ENCODE results near the gene PPP2R2B. TPM values are rescaled to one million over a fixed set of nuclear protein-coding genes. Genes with fewer than 3 reads are reported as not detected.

The PPP2R2B gene
- total RNA-seq, 1 donor from 2014 or later, result not detected

- H3K36me3 Mint-ChIP-seq (ENCODE audit: low read depth), result no peaks in the 10 kb centered on the region
- H3K4me3 Mint-ChIP-seq, result no peak overlapping the region
- intact Hi-C loops (cut with micrococcal nuclease), result no loop called here
- H3K9me3 Mint-ChIP-seq, result peaks cover 6% of the 10 kb centered on the region
- DNase-seq (ENCODE audit: low spot score), result no peak
- peaks cover 3% of the 10 kb centered on the region for H3K27me3 Mint-ChIP-seq (ENCODE audit: insufficient read depth)
- H3K27ac Mint-ChIP-seq, result no peak overlapping the region
- H3K4me1 Mint-ChIP-seq (ENCODE audit: low read depth), result no peaks in the 10 kb centered on the region
These were observed 38.5 kb downstream of the PPP2R2B start for GRCh38 chr5:146840016-146840415.

DNA sequence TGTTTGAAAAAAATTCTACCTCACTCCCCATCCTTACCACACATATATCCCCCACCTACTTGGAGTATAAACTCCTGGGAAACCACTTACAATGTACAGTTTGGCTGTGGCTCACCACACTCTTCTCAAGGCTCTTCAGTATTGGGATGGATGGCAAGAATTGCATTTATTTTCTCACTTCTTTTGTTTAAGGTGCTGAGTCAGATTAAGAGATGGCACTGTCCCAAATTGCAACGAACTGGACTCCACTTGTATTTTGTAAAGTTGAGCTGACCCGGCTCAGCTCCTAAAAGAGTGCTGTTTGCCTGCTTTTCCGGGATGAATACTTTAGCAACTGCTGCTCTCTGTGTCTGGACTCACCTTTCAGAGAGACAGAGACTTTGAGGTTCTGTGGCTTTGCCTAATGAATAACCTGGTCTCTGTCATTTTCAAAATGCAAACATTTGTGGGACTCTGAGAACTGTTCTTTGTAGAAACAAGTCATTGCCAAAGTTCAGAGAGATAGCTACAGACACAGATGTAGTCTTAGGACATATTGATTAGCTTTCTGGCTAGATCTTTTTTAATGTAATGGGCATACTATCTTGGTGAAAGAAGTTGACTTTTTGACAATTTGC, 42.2 kb downstream of the PPP2R2B start:
- peaks cover 4% of the 10 kb centered on the region for H3K9me3 Mint-ChIP-seq
- intact Hi-C loops (cut with micrococcal nuclease), result no loop called here
- H3K36me3 Mint-ChIP-seq (ENCODE audit: low read depth), result no peaks in the 10 kb centered on the region
- H3K4me3 Mint-ChIP-seq, result no peak overlapping the region
- peaks cover 3% of the 10 kb centered on the region for H3K27me3 Mint-ChIP-seq (ENCODE audit: insufficient read depth)
- no peak overlapping the region for H3K27ac Mint-ChIP-seq
- H3K4me1 Mint-ChIP-seq (ENCODE audit: low read depth), result no peaks in the 10 kb centered on the region
- DNase-seq (ENCODE audit: low spot score), result no peak

DNA sequence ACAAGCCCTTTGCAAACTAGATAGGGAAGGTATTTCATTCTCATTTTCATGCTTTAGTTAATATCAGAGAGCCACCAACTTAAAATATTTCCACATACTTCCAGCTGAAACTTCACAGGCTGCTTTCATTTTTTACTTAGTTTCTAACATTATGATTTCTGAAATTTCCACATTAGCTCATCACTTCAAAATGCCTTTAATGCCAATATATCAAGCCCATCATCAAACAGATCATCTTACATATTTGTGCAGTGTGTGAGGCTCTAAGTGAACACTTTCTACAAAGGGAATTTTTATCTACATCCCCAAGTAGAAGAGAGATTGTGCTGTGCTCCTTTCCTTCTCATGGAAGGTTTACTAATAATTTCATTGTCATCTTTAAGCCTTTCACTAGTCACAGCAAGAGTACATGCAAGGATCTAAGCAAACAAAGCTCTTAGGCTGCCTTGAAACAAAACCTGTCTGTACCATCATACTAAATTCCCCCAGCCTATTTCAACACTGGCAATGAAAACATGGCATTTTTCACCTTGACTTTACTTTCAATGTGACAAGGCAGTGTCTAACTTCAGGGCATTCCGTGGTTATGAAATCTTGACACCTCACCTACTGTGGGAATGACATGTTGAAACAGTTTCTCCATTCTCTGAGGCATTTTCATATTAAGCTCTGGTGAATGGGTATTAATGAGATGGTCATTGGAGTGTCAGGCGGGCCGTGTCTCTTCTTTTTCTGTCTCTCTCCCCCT, 45.4 kb downstream of the PPP2R2B start:
- DNase-seq (ENCODE audit: low spot score), result no peak
- H3K27ac Mint-ChIP-seq, result no peak overlapping the region
- H3K4me3 Mint-ChIP-seq, result no peak overlapping the region
- intact Hi-C loops (cut with micrococcal nuclease), result no loop called here
- peaks cover 3% of the 10 kb centered on the region for H3K27me3 Mint-ChIP-seq (ENCODE audit: insufficient read depth)
- H3K9me3 Mint-ChIP-seq, result no peaks in the 10 kb centered on the region
- H3K36me3 Mint-ChIP-seq (ENCODE audit: low read depth), result no peaks in the 10 kb centered on the region
- no peaks in the 10 kb centered on the region for H3K4me1 Mint-ChIP-seq (ENCODE audit: low read depth)

GRCh38 chr5:146828385-146828784, 50.2 kb downstream of the PPP2R2B start:
- Mint-ChIP-seq H3K27ac (no peak overlapping the region), H3K36me3 (ENCODE audit: low read depth) (no peaks in the 10 kb centered on the region), H3K4me3 (no peak overlapping the region), H3K9me3 (no peaks in the 10 kb centered on the region), H3K4me1 (ENCODE audit: low read depth) (no peaks in the 10 kb centered on the region), H3K27me3 (ENCODE audit: insufficient read depth) (no peaks in the 10 kb centered on the region)
- intact Hi-C loops (cut with micrococcal nuclease), result no loop called here
- DNase-seq (ENCODE audit: low spot score), result no peak

DNA sequence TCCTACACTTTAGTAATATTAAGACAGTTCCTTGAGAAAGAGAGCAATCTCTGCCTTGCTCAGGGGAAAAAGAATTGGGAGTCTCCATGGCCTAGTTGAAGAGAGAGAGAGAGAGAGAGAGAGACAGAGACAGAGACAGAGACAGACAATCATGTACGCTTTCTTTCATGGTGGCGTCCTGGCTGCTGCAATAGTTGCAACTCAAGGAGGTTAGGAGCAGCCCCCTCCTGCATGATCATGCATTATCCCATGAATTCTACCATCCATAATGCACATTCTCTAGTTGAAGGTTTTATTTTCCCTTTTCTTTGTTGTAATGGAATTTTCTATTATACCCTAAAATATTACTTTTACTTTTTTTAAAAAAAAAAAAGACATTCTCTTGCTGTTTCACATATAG, 50.7 kb downstream of the PPP2R2B start:
- H3K4me1 Mint-ChIP-seq (ENCODE audit: low read depth), result no peaks in the 10 kb centered on the region
- H3K27me3 Mint-ChIP-seq (ENCODE audit: insufficient read depth), result no peaks in the 10 kb centered on the region
- intact Hi-C loops (cut with micrococcal nuclease), result no loop called here
- no peak for DNase-seq (ENCODE audit: low spot score)
- H3K36me3 Mint-ChIP-seq (ENCODE audit: low read depth), result no peaks in the 10 kb centered on the region
- no peaks in the 10 kb centered on the region for H3K9me3 Mint-ChIP-seq
- no peak overlapping the region for H3K27ac Mint-ChIP-seq
- no peak overlapping the region for H3K4me3 Mint-ChIP-seq

DNA sequence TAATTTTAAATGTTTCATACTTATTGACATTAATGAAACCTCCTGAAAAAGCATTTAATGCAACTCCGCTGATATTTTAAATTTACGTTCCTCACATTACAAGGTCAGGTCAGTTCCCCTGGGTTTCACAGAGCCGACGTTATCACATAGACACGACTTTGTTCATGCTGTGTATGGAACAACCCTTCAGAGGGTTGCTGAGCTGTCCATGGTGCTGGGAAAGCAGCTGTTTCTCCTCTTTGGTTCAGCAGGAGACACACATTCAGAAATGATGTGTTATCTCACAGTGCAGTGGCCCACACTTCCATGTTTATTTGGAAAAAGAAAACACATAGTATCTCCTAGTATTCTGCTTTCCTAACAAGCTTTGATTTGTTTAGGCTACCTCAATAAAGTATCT, 53.5 kb downstream of the PPP2R2B start:
- H3K27me3 Mint-ChIP-seq (ENCODE audit: insufficient read depth), result no peaks in the 10 kb centered on the region
- H3K27ac Mint-ChIP-seq, result no peak overlapping the region
- H3K9me3 Mint-ChIP-seq, result no peaks in the 10 kb centered on the region
- H3K4me1 Mint-ChIP-seq (ENCODE audit: low read depth), result no peaks in the 10 kb centered on the region
- no peaks in the 10 kb centered on the region for H3K36me3 Mint-ChIP-seq (ENCODE audit: low read depth)
- H3K4me3 Mint-ChIP-seq, result no peak overlapping the region
- intact Hi-C loops (cut with micrococcal nuclease), result no loop called here
- DNase-seq (ENCODE audit: low spot score), result no peak

DNA sequence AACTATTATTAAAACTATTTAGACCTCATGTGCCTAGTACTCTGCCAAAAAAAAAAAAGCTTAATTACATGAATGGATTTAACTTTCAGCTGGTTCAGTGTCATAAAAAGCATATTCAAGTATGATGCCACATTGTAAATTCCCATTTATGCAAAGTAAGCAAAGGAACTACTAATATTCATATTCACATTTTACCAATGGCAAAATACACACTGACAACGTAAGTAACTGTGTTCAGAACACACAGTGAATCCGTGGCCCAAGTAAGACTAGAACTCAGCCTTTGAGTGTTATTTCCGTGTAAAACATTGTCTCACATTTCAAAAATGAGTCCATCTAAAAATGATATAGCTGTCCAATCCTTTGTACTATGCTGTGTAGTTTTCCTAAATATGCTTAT, 56.8 kb downstream of the PPP2R2B start:
- DNase-seq (ENCODE audit: low spot score), result no peak
- Mint-ChIP-seq H3K4me3 (no peak overlapping the region), H3K27ac (no peak overlapping the region), H3K4me1 (ENCODE audit: low read depth) (no peaks in the 10 kb centered on the region), H3K9me3 (no peaks in the 10 kb centered on the region), H3K36me3 (ENCODE audit: low read depth) (no peaks in the 10 kb centered on the region), H3K27me3 (ENCODE audit: insufficient read depth) (no peaks in the 10 kb centered on the region)
- intact Hi-C loops (cut with micrococcal nuclease), result no loop called here

- no peak for DNase-seq (ENCODE audit: low spot score)
- intact Hi-C loops (cut with micrococcal nuclease), result no loop called here
- Mint-ChIP-seq H3K9me3 (no peaks in the 10 kb centered on the region), H3K27ac (no peak overlapping the region), H3K4me3 (no peak overlapping the region), H3K36me3 (ENCODE audit: low read depth) (no peaks in the 10 kb centered on the region), H3K4me1 (ENCODE audit: low read depth) (no peaks in the 10 kb centered on the region), H3K27me3 (ENCODE audit: insufficient read depth) (no peaks in the 10 kb centered on the region)
These were observed 57.6 kb downstream of the PPP2R2B start for GRCh38 chr5:146820987-146821386.

- DNase-seq (ENCODE audit: low spot score), result no peak
- Mint-ChIP-seq H3K9me3 (no peaks in the 10 kb centered on the region), H3K4me3 (no peak overlapping the region), H3K27ac (no peak overlapping the region), H3K4me1 (ENCODE audit: low read depth) (peaks cover under 1% of the 10 kb centered on the region), H3K27me3 (ENCODE audit: insufficient read depth) (no peaks in the 10 kb centered on the region), H3K36me3 (ENCODE audit: low read depth) (no peaks in the 10 kb centered on the region)
- intact Hi-C loops (cut with micrococcal nuclease), result no loop called here
These were observed 59.7 kb downstream of the PPP2R2B start for GRCh38 chr5:146818822-146819221.

- H3K27ac Mint-ChIP-seq, result no peak overlapping the region
- H3K27me3 Mint-ChIP-seq (ENCODE audit: insufficient read depth), result no peaks in the 10 kb centered on the region
- H3K4me3 Mint-ChIP-seq, result no peak overlapping the region
- H3K36me3 Mint-ChIP-seq (ENCODE audit: low read depth), result no peaks in the 10 kb centered on the region
- intact Hi-C loops (cut with micrococcal nuclease), result no loop called here
- peaks cover 5% of the 10 kb centered on the region for H3K4me1 Mint-ChIP-seq (ENCODE audit: low read depth)
- H3K9me3 Mint-ChIP-seq, result no peaks in the 10 kb centered on the region
- no peak for DNase-seq (ENCODE audit: low spot score)
These were observed 60.6 kb downstream of the PPP2R2B start for GRCh38 chr5:146817973-146818372.

- intact Hi-C loops (cut with micrococcal nuclease), result no loop called here
- no peak overlapping the region for H3K4me3 Mint-ChIP-seq
- H3K27ac Mint-ChIP-seq, result no peak overlapping the region
- DNase-seq (ENCODE audit: low spot score), result no peak
- H3K27me3 Mint-ChIP-seq (ENCODE audit: insufficient read depth), result no peaks in the 10 kb centered on the region
- no peaks in the 10 kb centered on the region for H3K36me3 Mint-ChIP-seq (ENCODE audit: low read depth)
- H3K4me1 Mint-ChIP-seq (ENCODE audit: low read depth), result peaks cover 5% of the 10 kb centered on the region
- no peaks in the 10 kb centered on the region for H3K9me3 Mint-ChIP-seq
These were observed 61.7 kb downstream of the PPP2R2B start for GRCh38 chr5:146816775-146817387.

DNA sequence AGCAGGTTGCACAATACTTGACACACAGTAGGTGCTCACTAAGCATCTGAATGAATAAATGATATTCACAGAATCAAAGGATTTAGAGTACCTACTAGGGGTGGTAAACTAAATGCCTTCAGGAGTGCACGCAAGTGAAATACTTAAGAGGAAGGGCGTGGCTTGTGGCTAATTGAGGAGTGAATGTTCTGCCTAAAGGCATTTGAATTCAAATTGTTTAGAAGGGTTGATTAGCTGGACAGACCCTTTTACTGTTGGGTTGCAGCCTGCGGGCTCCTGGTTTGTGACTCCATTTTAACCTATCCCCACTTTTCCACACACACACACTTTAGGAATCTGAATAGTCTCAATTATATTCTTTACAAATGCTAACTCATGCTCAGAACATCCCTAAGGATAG, 63.1 kb downstream of the PPP2R2B start:
- no peak for DNase-seq (ENCODE audit: low spot score)
- Mint-ChIP-seq H3K27ac (no peak overlapping the region), H3K27me3 (ENCODE audit: insufficient read depth) (no peaks in the 10 kb centered on the region), H3K4me3 (no peak overlapping the region), H3K4me1 (ENCODE audit: low read depth) (peaks cover 5% of the 10 kb centered on the region), H3K9me3 (no peaks in the 10 kb centered on the region), H3K36me3 (ENCODE audit: low read depth) (no peaks in the 10 kb centered on the region)
- intact Hi-C loops (cut with micrococcal nuclease), result no loop called here

- no peaks in the 10 kb centered on the region for H3K36me3 Mint-ChIP-seq (ENCODE audit: low read depth)
- no peak overlapping the region for H3K27ac Mint-ChIP-seq
- intact Hi-C loops (cut with micrococcal nuclease), result no loop called here
- no peak overlapping the region for H3K4me3 Mint-ChIP-seq
- H3K27me3 Mint-ChIP-seq (ENCODE audit: insufficient read depth), result no peaks in the 10 kb centered on the region
- DNase-seq (ENCODE audit: low spot score), result no peak
- no peaks in the 10 kb centered on the region for H3K9me3 Mint-ChIP-seq
- peaks cover 5% of the 10 kb centered on the region for H3K4me1 Mint-ChIP-seq (ENCODE audit: low read depth)
These were observed 65.0 kb downstream of the PPP2R2B start for GRCh38 chr5:146813346-146814157.

All from activated T-helper 1 cell treated with anti-CD3 and anti-CD28 coated beads, Interleukin-12 subunit alpha, Interleukin-12 subunit beta, Interleukin-2, Interleukin-4 antibody, amounts not matched to agents 30 ng/mL and 10 ng/mL and 1 ng/mL, durations not matched to agents 14 hours and 24 hours and 36 hours (primary cell).